NCI-H2171 (cell line): ENCODE measurements around the gene ITPRIP.

Experiments used
- DNase-seq: peaks from one replicate; lab custom pipeline; 2025; lab: John Stamatoyannopoulos, UW

ITPRIP gene

GRCh38 chr10:104307576-104308438 lies 30.5 kb downstream of the ITPRIP start:
- DNase-seq: no peak

- DNase-seq: no peak
Observed at GRCh38 chr10:104306897-104307296, 31.4 kb downstream of the ITPRIP start.

- no peak for DNase-seq
Observed at GRCh38 chr10:104304927-104305326, 33.3 kb downstream of the ITPRIP start.

- DNase-seq: no peak
Observed at GRCh38 chr10:104304356-104304745, 33.9 kb downstream of the ITPRIP start.

- no peak for DNase-seq
Observed at GRCh38 chr10:104303594-104304355, 34.5 kb downstream of the ITPRIP start.

- no peak for DNase-seq
Observed at GRCh38 chr10:104301907-104302690, 36.2 kb downstream of the ITPRIP start.

GRCh38 chr10:104300736-104301292 lies 37.5 kb downstream of the ITPRIP start:
- DNase-seq: peak; percentile 84

GRCh38 chr10:104300002-104300735 lies 38.1 kb downstream of the ITPRIP start:
- DNase-seq: no peak

- no peak for DNase-seq
Observed at GRCh38 chr10:104299031-104299904, 39.0 kb downstream of the ITPRIP start.

- DNase-seq: no peak
Observed at GRCh38 chr10:104297697-104298660, 40.3 kb downstream of the ITPRIP start.

- DNase-seq: no peak
Observed at GRCh38 chr10:104296687-104297436, 41.4 kb downstream of the ITPRIP start.

GRCh38 chr10:104293781-104294321 lies 44.4 kb downstream of the ITPRIP start:
- no peak for DNase-seq

GRCh38 chr10:104293011-104293410 lies 45.3 kb downstream of the ITPRIP start:
- no peak for DNase-seq

- peak; percentile 67 for DNase-seq
Observed at GRCh38 chr10:104291439-104291951, 46.8 kb downstream of the ITPRIP start.

GRCh38 chr10:104288355-104288754 lies 49.9 kb downstream of the ITPRIP start:
- DNase-seq: no peak

GRCh38 chr10:104286939-104287338 lies 51.3 kb downstream of the ITPRIP start:
- no peak for DNase-seq

GRCh38 chr10:104284846-104285245 lies 53.4 kb downstream of the ITPRIP start:
- no peak for DNase-seq

- no peak for DNase-seq
Observed at GRCh38 chr10:104281694-104282093, 56.6 kb downstream of the ITPRIP start.
